Measurements from ENCODE around the gene C6orf62.

C6orf62 gene

GRCh38 chr6:24709014-24709711 lies 9.8 kb downstream of the C6orf62 start:
- H3K9ac ChIP-seq (ENCODE audit: low read depth, low read length, poor library complexity) = no peak overlapping the region
- H3K4me1 ChIP-seq (ENCODE audit: control insufficient read depth in 2 of 2, insufficient read depth in 1 of 2, low read depth in 1 of 2, low read length in 2 of 2) = no peaks in the 10 kb centered on the region
- no peak overlapping the region for H2BK15ac ChIP-seq (ENCODE audit: low read length)
- H4K91ac ChIP-seq (ENCODE audit: low read depth, low read length, poor library complexity) = no peak overlapping the region
- H3K36me3 ChIP-seq (replicated peaks in 1 of 2; ENCODE audit: control insufficient read depth in 2 of 2, insufficient read depth in 2 of 2, low read length in 2 of 2) = peaks cover 30 to 100% of the 10 kb centered on the region in 2 donors
- H4K8ac ChIP-seq (ENCODE audit: low read depth, low read length) = no peak overlapping the region
- H3K14ac ChIP-seq (ENCODE audit: low read length) = no peak overlapping the region
- H2BK120ac ChIP-seq (ENCODE audit: low read depth, low read length) = no peak overlapping the region
- no CpG with 5 or more reads among the region's 4 CpGs for WGBS, 2 donors (ENCODE audit: extremely low coverage in 2 of 2, insufficient read length in 2 of 2, insufficient replicate concordance in 1 of 2)
- H3K4me2 ChIP-seq (ENCODE audit: insufficient read depth, low read length, poor library complexity, severe bottlenecking) = no peak overlapping the region
- H3K4me3 ChIP-seq (ENCODE audit: low read length in 2 of 2) = no peak overlapping the region
- no peak overlapping the region for H2AFZ ChIP-seq (ENCODE audit: low read length)
- no peak overlapping the region for H3K27ac ChIP-seq (replicated peaks; ENCODE audit: low read length)
- H3K23ac ChIP-seq (ENCODE audit: low read depth, low read length, poor library complexity) = no peak overlapping the region
- no peak overlapping the region for H3K18ac ChIP-seq (ENCODE audit: low read length)
- DNase-seq (ENCODE audit: low spot score) = no peak
- no peak overlapping the region for H3K4ac ChIP-seq (ENCODE audit: low read length)
- H3K27me3 ChIP-seq (ENCODE audit: control insufficient read depth in 3 of 3, insufficient read depth in 3 of 3, low read depth in 1 of 3, low read length in 3 of 3) = no peaks in the 10 kb centered on the region
- no peak overlapping the region for H2AK5ac ChIP-seq (ENCODE audit: low read depth, low read length)
- H3K9me3 ChIP-seq (replicated peaks in 1 of 2; ENCODE audit: control insufficient read depth in 2 of 2, insufficient read depth in 1 of 2, low read depth in 1 of 2, low read length in 2 of 2) = no peaks in the 10 kb centered on the region
- H3K79me1 ChIP-seq (ENCODE audit: low read depth, low read length) = peaks cover 3% of the 10 kb centered on the region
- H2BK5ac ChIP-seq (ENCODE audit: low read length) = no peak overlapping the region
- H2BK12ac ChIP-seq (ENCODE audit: low read length) = no peak overlapping the region

GRCh38 chr6:24708612-24709011 lies 10.3 kb downstream of the C6orf62 start:
- no peak overlapping the region for H4K91ac ChIP-seq (ENCODE audit: low read depth, low read length, poor library complexity)
- H2BK120ac ChIP-seq (ENCODE audit: low read depth, low read length) = no peak overlapping the region
- H3K18ac ChIP-seq (ENCODE audit: low read length) = no peak overlapping the region
- no peak overlapping the region for H2BK12ac ChIP-seq (ENCODE audit: low read length)
- H3K4me1 ChIP-seq (ENCODE audit: control insufficient read depth in 2 of 2, insufficient read depth in 1 of 2, low read depth in 1 of 2, low read length in 2 of 2) = no peaks in the 10 kb centered on the region
- H2BK5ac ChIP-seq (ENCODE audit: low read length) = no peak overlapping the region
- no peak overlapping the region for H4K8ac ChIP-seq (ENCODE audit: low read depth, low read length)
- no peak for DNase-seq (ENCODE audit: low spot score)
- WGBS, 2 donors (ENCODE audit: extremely low coverage in 2 of 2, insufficient read length in 2 of 2, insufficient replicate concordance in 1 of 2) = no CpG with 5 or more reads among the region's 3 CpGs
- no peak overlapping the region for H2BK15ac ChIP-seq (ENCODE audit: low read length)
- H2AFZ ChIP-seq (ENCODE audit: low read length) = no peak overlapping the region
- H3K9ac ChIP-seq (ENCODE audit: low read depth, low read length, poor library complexity) = no peak overlapping the region
- H2AK5ac ChIP-seq (ENCODE audit: low read depth, low read length) = no peak overlapping the region
- peaks cover 28 to 100% of the 10 kb centered on the region in 2 donors for H3K36me3 ChIP-seq (replicated peaks in 1 of 2; ENCODE audit: control insufficient read depth in 2 of 2, insufficient read depth in 2 of 2, low read length in 2 of 2)
- no peaks in the 10 kb centered on the region for H3K9me3 ChIP-seq (replicated peaks in 1 of 2; ENCODE audit: control insufficient read depth in 2 of 2, insufficient read depth in 1 of 2, low read depth in 1 of 2, low read length in 2 of 2)
- H3K4me2 ChIP-seq (ENCODE audit: insufficient read depth, low read length, poor library complexity, severe bottlenecking) = no peak overlapping the region
- H3K23ac ChIP-seq (ENCODE audit: low read depth, low read length, poor library complexity) = no peak overlapping the region
- H3K4ac ChIP-seq (ENCODE audit: low read length) = no peak overlapping the region
- H3K4me3 ChIP-seq (ENCODE audit: low read length in 2 of 2) = no peak overlapping the region
- no peaks in the 10 kb centered on the region for H3K27me3 ChIP-seq (ENCODE audit: control insufficient read depth in 3 of 3, insufficient read depth in 3 of 3, low read depth in 1 of 3, low read length in 3 of 3)
- H3K14ac ChIP-seq (ENCODE audit: low read length) = no peak overlapping the region
- H3K27ac ChIP-seq (replicated peaks; ENCODE audit: low read length) = no peak overlapping the region
- H3K79me1 ChIP-seq (ENCODE audit: low read depth, low read length) = peaks cover 3% of the 10 kb centered on the region

GRCh38 chr6:24704468-24704867 lies 14.5 kb downstream of the C6orf62 start:
- no peak overlapping the region for H3K9ac ChIP-seq (ENCODE audit: low read depth, low read length, poor library complexity)
- no peak overlapping the region for H3K27ac ChIP-seq (replicated peaks; ENCODE audit: low read length)
- H3K36me3 ChIP-seq (replicated peaks in 1 of 2; ENCODE audit: control insufficient read depth in 2 of 2, insufficient read depth in 2 of 2, low read length in 2 of 2) = peaks cover 19 to 97% of the 10 kb centered on the region in 2 donors
- no peak overlapping the region for H2AFZ ChIP-seq (ENCODE audit: low read length)
- H2BK15ac ChIP-seq (ENCODE audit: low read length) = no peak overlapping the region
- no peak overlapping the region for H3K4me2 ChIP-seq (ENCODE audit: insufficient read depth, low read length, poor library complexity, severe bottlenecking)
- no peak overlapping the region for H2AK5ac ChIP-seq (ENCODE audit: low read depth, low read length)
- no peak overlapping the region for H3K23ac ChIP-seq (ENCODE audit: low read depth, low read length, poor library complexity)
- DNase-seq (ENCODE audit: low spot score) = no peak
- H3K18ac ChIP-seq (ENCODE audit: low read length) = no peak overlapping the region
- H4K8ac ChIP-seq (ENCODE audit: low read depth, low read length) = no peak overlapping the region
- H3K4me1 ChIP-seq (ENCODE audit: control insufficient read depth in 2 of 2, insufficient read depth in 1 of 2, low read depth in 1 of 2, low read length in 2 of 2) = no peaks in the 10 kb centered on the region
- H3K4ac ChIP-seq (ENCODE audit: low read length) = no peak overlapping the region
- no peaks in the 10 kb centered on the region for H3K27me3 ChIP-seq (ENCODE audit: control insufficient read depth in 3 of 3, insufficient read depth in 3 of 3, low read depth in 1 of 3, low read length in 3 of 3)
- no peak overlapping the region for H2BK120ac ChIP-seq (ENCODE audit: low read depth, low read length)
- H3K14ac ChIP-seq (ENCODE audit: low read length) = no peak overlapping the region
- H3K4me3 ChIP-seq (ENCODE audit: low read length in 2 of 2) = no peak overlapping the region
- no peak overlapping the region for H2BK5ac ChIP-seq (ENCODE audit: low read length)
- H4K91ac ChIP-seq (ENCODE audit: low read depth, low read length, poor library complexity) = no peak overlapping the region
- H2BK12ac ChIP-seq (ENCODE audit: low read length) = no peak overlapping the region
- H3K79me1 ChIP-seq (ENCODE audit: low read depth, low read length) = no peaks in the 10 kb centered on the region
- H3K9me3 ChIP-seq (replicated peaks in 1 of 2; ENCODE audit: control insufficient read depth in 2 of 2, insufficient read depth in 1 of 2, low read depth in 1 of 2, low read length in 2 of 2) = no peaks in the 10 kb centered on the region

GRCh38 chr6:24702720-24703282 lies 16.2 kb downstream of the C6orf62 start:
- Histone ChIP-seq H3K9ac (ENCODE audit: low read depth, low read length, poor library complexity) (no peak overlapping the region), H2BK5ac (ENCODE audit: low read length) (no peak overlapping the region), H3K9me3 (replicated peaks in 1 of 2; ENCODE audit: control insufficient read depth in 2 of 2, insufficient read depth in 1 of 2, low read depth in 1 of 2, low read length in 2 of 2) (no peaks in the 10 kb centered on the region), H3K4ac (ENCODE audit: low read length) (no peak overlapping the region), H2BK120ac (ENCODE audit: low read depth, low read length) (no peak overlapping the region), H2AFZ (ENCODE audit: low read length) (no peak overlapping the region), H3K36me3 (replicated peaks in 1 of 2; ENCODE audit: control insufficient read depth in 2 of 2, insufficient read depth in 2 of 2, low read length in 2 of 2) (peaks cover 8 to 93% of the 10 kb centered on the region in 2 donors), H2BK15ac (ENCODE audit: low read length) (no peak overlapping the region), H3K23ac (ENCODE audit: low read depth, low read length, poor library complexity) (no peak overlapping the region), H3K4me2 (ENCODE audit: insufficient read depth, low read length, poor library complexity, severe bottlenecking) (no peak overlapping the region), H4K8ac (ENCODE audit: low read depth, low read length) (no peak overlapping the region), H3K18ac (ENCODE audit: low read length) (no peak overlapping the region), H3K27me3 (ENCODE audit: control insufficient read depth in 3 of 3, insufficient read depth in 3 of 3, low read depth in 1 of 3, low read length in 3 of 3) (no peaks in the 10 kb centered on the region), H3K27ac (replicated peaks; ENCODE audit: low read length) (no peak overlapping the region), H2AK5ac (ENCODE audit: low read depth, low read length) (no peak overlapping the region), H3K79me1 (ENCODE audit: low read depth, low read length) (no peaks in the 10 kb centered on the region), H3K4me1 (ENCODE audit: control insufficient read depth in 2 of 2, insufficient read depth in 1 of 2, low read depth in 1 of 2, low read length in 2 of 2) (no peaks in the 10 kb centered on the region), H3K14ac (ENCODE audit: low read length) (no peak overlapping the region), H2BK12ac (ENCODE audit: low read length) (no peak overlapping the region), H3K4me3 (ENCODE audit: low read length in 2 of 2) (no peak overlapping the region), H4K91ac (ENCODE audit: low read depth, low read length, poor library complexity) (no peak overlapping the region)
- no CpG with 5 or more reads among the region's 4 CpGs for WGBS, 2 donors (ENCODE audit: extremely low coverage in 2 of 2, insufficient read length in 2 of 2, insufficient replicate concordance in 1 of 2)
- DNase-seq (ENCODE audit: low spot score) = no peak
